Keratinocyte (primary cell): ENCODE results near the gene DTNB. TPM values are rescaled to one million over a fixed set of nuclear protein-coding genes. Genes with fewer than 3 reads are reported as not detected.

ENCODE experiments used
- DNase-seq: peaks from one replicate; pipeline ENCODE4 v3.0.0-alpha.2; 2011; ENCODE audit warnings: low read depth, missing footprints, low spot score
- FAIRE-seq: peaks from 2 replicates; lab custom pipeline; 2011; peaks lifted over from hg19 to GRCh38; lab: Jason Lieb, UNC
- H2AFZ ChIP-seq: 2 replicates; pipeline ENCODE4 v1.6.0; 2012; ENCODE audit warnings: low read length, control low read depth, inconsistent platforms; ENCODE audit not compliant: control insufficient read depth
- H3K27ac ChIP-seq: 2 replicates; pipeline ENCODE4 v1.5.1; 2011; ENCODE audit warnings: low read length; ENCODE audit not compliant: control insufficient read depth, insufficient read depth
- H3K27me3 ChIP-seq: 3 replicates; pipeline ENCODE4 v1.6.0; 2011; ENCODE audit warnings: low read length; ENCODE audit not compliant: control insufficient read depth, insufficient read depth; ENCODE audit errors: extremely low read depth
- H3K36me3 ChIP-seq, 2 experiments: 2 replicates in 1 of 2; 3 replicates in 1 of 2; pipeline ENCODE4 v1.5.1; 2011; ENCODE audit warnings: low read length in 2 of 2, mild to moderate bottlenecking in 1 of 2; ENCODE audit not compliant: control insufficient read depth in 2 of 2, insufficient read depth in 2 of 2; ENCODE audit errors: extremely low read depth in 1 of 2
- H3K4me1 ChIP-seq: 3 replicates; pipeline ENCODE4 v1.5.1; 2011; ENCODE audit warnings: low read length; ENCODE audit not compliant: control insufficient read depth, insufficient read depth; ENCODE audit errors: extremely low read depth
- H3K4me2 ChIP-seq: 3 replicates; pipeline ENCODE4 v1.6.0; 2011; ENCODE audit warnings: low read depth, low read length; ENCODE audit not compliant: control insufficient read depth, insufficient read depth; ENCODE audit errors: extremely low read depth
- H3K4me3 ChIP-seq, 3 experiments: fragments of 200-600 bp in 1 of 3; sonication (generic) in 1 of 3; 2 replicates in 2 of 3; 3 replicates in 1 of 3; pipeline ENCODE4 v1.5.1; 2011 to 2016; ENCODE audit warnings: low read length in 3 of 3, mild to moderate bottlenecking in 3 of 3, control low read depth in 2 of 3, inconsistent platforms in 1 of 3, low read depth in 1 of 3, mixed read lengths in 1 of 3, mixed run types in 1 of 3, moderate library complexity in 1 of 3; ENCODE audit not compliant: control insufficient read depth in 2 of 3, insufficient read depth in 2 of 3; ENCODE audit errors: extremely low read depth in 1 of 3
- H3K79me2 ChIP-seq: 2 replicates; pipeline ENCODE4 v1.6.0; 2012; ENCODE audit warnings: low read length; ENCODE audit not compliant: control insufficient read depth, insufficient read depth
- H3K9ac ChIP-seq: 3 replicates; pipeline ENCODE4 v1.6.0; 2011; ENCODE audit warnings: low read length; ENCODE audit not compliant: control insufficient read depth, insufficient read depth; ENCODE audit errors: extremely low read depth
- H3K9me1 ChIP-seq: 3 replicates; pipeline ENCODE4 v1.6.0; 2011; ENCODE audit warnings: low read length; ENCODE audit not compliant: control insufficient read depth, insufficient read depth; ENCODE audit errors: extremely low read depth
- H3K9me3 ChIP-seq: 2 replicates; pipeline ENCODE4 v1.5.1; 2012; ENCODE audit warnings: low read depth, low read length; ENCODE audit not compliant: control insufficient read depth
- H4K20me1 ChIP-seq: 3 replicates; pipeline ENCODE4 v1.6.0; 2011; ENCODE audit warnings: low read length; ENCODE audit not compliant: control insufficient read depth, insufficient read depth; ENCODE audit errors: extremely low read depth
- CTCF ChIP-seq, 3 experiments: IDR thresholded peaks in 1 of 3; conservative IDR thresholded peaks in 1 of 3; optimal IDR thresholded peaks in 1 of 3; 2 replicates in 2 of 3; 3 replicates in 1 of 3; pipeline versions ENCODE3 to v1.5.1; 2011; ENCODE audit warnings: low read length in 3 of 3, mild to moderate bottlenecking in 3 of 3, moderate library complexity in 2 of 3, control low read depth in 1 of 3, inconsistent platforms in 1 of 3; ENCODE audit not compliant: insufficient read depth in 2 of 3; ENCODE audit errors: extremely low read depth in 1 of 3
- EZH2 ChIP-seq: IDR thresholded peaks from one replicate; pipeline ENCODE4 v1.6.1; 2012; ENCODE audit warnings: inconsistent platforms, mild to moderate bottlenecking, low read length, moderate library complexity
- dilution Hi-C: fragments of 300-500 bp; cut with MboI; formaldehyde crosslinking; loops from one replicate; pipeline ENCODE4 v1.7.0; 2020; ENCODE audit warnings: low sequenced_read_pairs; ENCODE audit not compliant: extremely low pct_ligation_motif_present
- polyA plus RNA-seq, 5 experiments: library from polyadenylated mRNA; depleted of rRNA in 3 of 5; stranded (reverse) in 3 of 5; stranded (forward) in 1 of 5; unstranded in 1 of 5; fragments of >200 nt; gene quantifications; 1 replicate in 1 of 5; 2 replicates in 3 of 5; 3 replicates in 1 of 5; pipeline versions ENCODE4 v1.2.1 to v1.2.3, GENCODE V29; 2011 to 2012; ENCODE audit warnings: missing spikeins in 2 of 5, low read depth in 1 of 5, low replicate concordance in 1 of 5

The DTNB gene
- polyA plus RNA-seq, 1 donor (not counting 4 experiments of a cell fraction or from before 2014, with no cell fraction given): 31.5 TPM

- peaks cover 25% of the 10 kb centered on the region for H3K4me1 ChIP-seq
- H3K27me3 ChIP-seq: no peaks in the 10 kb centered on the region
- TF ChIP-seq CTCF (optimal IDR thresholded peaks at IDR 0.05 in 1 of 3, IDR thresholded peaks at IDR 0.05 in 1 of 3, conservative IDR thresholded peaks at IDR 0.05 in 1 of 3; ENCODE audit: extremely low read depth in 1 of 3, insufficient read depth in 2 of 3, low read length in 3 of 3): no peak
- no peak for TF ChIP-seq EZH2
- H3K36me3 ChIP-seq: no peaks in the 10 kb centered on the region
- FAIRE-seq (no peak), DNase-seq (no peak)
- H2AFZ ChIP-seq: no peak overlapping the region
- H3K9ac ChIP-seq: no peak overlapping the region
- no peaks in the 10 kb centered on the region for H3K9me1 ChIP-seq
- no peak overlapping the region for H3K27ac ChIP-seq
- peaks cover 5% of the 10 kb centered on the region for H3K9me3 ChIP-seq
- no peaks in the 10 kb centered on the region for H3K79me2 ChIP-seq
- dilution Hi-C loops: no loop called here
- no peak overlapping the region for H3K4me3 ChIP-seq
- no peak overlapping the region for H3K4me2 ChIP-seq
- H4K20me1 ChIP-seq: no peaks in the 10 kb centered on the region
These were observed 293.8 kb downstream of the DTNB start for GRCh38 chr2:25379535-25379934.

DNA sequence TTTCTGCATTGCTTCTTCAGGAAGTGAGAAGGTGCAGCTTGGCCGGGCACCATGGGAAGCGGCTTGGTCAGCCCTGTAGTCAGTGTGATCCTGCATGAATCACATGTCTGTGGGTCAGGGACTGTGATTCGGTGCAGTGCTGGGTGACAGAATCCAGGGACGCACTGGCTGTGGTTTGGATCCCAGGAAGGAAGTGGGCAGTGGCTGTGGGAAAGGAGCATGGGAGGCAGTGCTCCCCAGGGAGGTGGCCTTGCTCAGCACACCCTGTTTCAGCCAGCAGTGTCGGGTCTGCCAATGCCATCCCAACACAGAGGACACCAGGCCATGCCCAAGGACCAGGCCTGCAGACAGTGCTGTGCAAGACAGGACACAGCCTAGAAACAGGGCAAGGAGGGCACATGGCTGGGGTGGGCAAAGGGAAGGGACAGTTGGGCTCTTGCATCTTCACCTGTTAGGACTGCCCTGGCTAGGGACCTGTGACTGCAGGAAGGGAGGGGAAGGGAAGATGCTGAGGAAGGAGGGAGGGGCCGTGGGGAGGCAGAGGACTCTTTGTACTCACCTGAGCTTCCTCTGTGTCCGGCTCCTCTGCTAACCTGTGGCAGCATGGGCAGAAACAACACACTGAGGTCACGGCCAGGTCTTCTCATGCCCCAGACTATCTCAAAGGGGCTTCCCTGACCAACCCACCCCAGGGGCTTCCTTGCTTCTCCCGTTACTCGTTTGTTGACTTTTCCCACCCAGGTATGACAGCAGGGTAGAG lies 294.5 kb downstream of the DTNB start:
- peaks cover 27% of the 10 kb centered on the region for H3K4me1 ChIP-seq
- no peaks in the 10 kb centered on the region for H3K27me3 ChIP-seq
- DNase-seq (no peak), FAIRE-seq (peak; percentile 43)
- H3K9ac ChIP-seq: no peak overlapping the region
- H3K9me1 ChIP-seq: no peaks in the 10 kb centered on the region
- no peak overlapping the region for H3K4me3 ChIP-seq
- no peak overlapping the region for H2AFZ ChIP-seq
- H4K20me1 ChIP-seq: no peaks in the 10 kb centered on the region
- peak overlapping the region; percentile 91 for H3K27ac ChIP-seq
- H3K79me2 ChIP-seq: no peaks in the 10 kb centered on the region
- no peak overlapping the region for H3K4me2 ChIP-seq
- dilution Hi-C loops: no loop called here
- peaks cover 5% of the 10 kb centered on the region for H3K9me3 ChIP-seq
- no peaks in the 10 kb centered on the region for H3K36me3 ChIP-seq
- TF ChIP-seq CTCF (optimal IDR thresholded peaks at IDR 0.05 in 1 of 3, IDR thresholded peaks at IDR 0.05 in 1 of 3, conservative IDR thresholded peaks at IDR 0.05 in 1 of 3; ENCODE audit: extremely low read depth in 1 of 3, insufficient read depth in 2 of 3, low read length in 3 of 3) (no peak), EZH2 (no peak)
